CD4-positive, alpha-beta T cell treated with Interleukin-15 for 4 hours (primary cell): ENCODE data around the gene MAGEA6.
"Not testable (repeated sequence)": the region's sequence is repeated elsewhere in the genome, so short reads cannot be mapped to it uniquely, and the experiment has no call there.

ENCODE experiments used
- DNase-seq: peaks from one replicate; pipeline ENCODE4 v3.0.0-alpha.2; 2020; ENCODE audit warnings: low spot score

MAGEA6 gene

GRCh38 chrX:152769549-152770289, at the start of gene MAGEA6:
MAGEA6 (minus strand) TSS chrX:152769689; CDS start chrX:152767650, 2,039 bp downstream.
- not testable (repeated sequence) for DNase-seq

- no peak for DNase-seq
These were observed 49.8 kb upstream of the MAGEA6 start for GRCh38 chrX:152819266-152819665.

DNA sequence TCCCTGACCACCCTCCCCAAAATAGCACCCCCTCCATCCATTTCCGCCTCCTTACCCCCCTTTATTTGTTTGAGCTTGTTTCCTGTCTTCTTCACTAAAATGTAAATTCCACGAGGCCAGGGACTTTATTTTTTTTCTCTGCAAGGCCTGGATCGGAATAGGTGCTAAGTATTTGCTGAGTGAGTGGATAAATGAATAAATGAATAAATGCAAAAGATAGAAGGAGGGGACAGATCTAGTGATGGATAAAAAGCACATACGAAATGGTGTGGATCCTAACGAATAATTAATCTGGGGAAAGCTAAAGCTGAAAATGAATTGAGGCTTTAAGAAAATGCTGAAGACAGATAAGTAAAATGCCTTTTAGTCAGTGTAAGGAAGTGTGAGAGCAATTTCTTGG, 48.9 kb upstream of the MAGEA6 start:
- no peak for DNase-seq

- no peak for DNase-seq
These were observed 47.7 kb upstream of the MAGEA6 start for GRCh38 chrX:152817078-152817764.

DNA sequence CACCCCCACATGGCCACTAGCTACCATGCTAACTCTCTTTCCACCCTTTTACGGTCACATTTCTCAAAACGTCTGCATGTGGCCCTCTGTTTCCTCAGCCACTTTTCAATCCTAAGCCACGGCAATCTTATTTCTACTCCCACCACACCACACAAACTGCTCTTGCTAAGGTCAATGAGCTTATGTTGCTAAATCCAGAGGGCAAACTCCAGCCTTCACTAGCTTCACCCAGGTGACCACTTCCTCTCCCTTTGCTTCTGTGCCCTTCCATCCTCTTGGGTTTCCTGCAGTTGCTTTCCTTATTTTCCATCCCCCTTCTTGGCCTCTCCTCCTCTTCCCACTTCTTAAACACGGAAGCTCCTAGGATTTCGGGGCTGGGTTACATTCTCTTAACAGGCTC, 44.6 kb upstream of the MAGEA6 start:
- no peak for DNase-seq

- DNase-seq = no peak
These were observed 43.7 kb upstream of the MAGEA6 start for GRCh38 chrX:152813206-152813605.

- no peak for DNase-seq
These were observed 40.9 kb upstream of the MAGEA6 start for GRCh38 chrX:152810403-152810802.

- no peak for DNase-seq
These were observed 36.5 kb upstream of the MAGEA6 start for GRCh38 chrX:152806035-152806434.

DNA sequence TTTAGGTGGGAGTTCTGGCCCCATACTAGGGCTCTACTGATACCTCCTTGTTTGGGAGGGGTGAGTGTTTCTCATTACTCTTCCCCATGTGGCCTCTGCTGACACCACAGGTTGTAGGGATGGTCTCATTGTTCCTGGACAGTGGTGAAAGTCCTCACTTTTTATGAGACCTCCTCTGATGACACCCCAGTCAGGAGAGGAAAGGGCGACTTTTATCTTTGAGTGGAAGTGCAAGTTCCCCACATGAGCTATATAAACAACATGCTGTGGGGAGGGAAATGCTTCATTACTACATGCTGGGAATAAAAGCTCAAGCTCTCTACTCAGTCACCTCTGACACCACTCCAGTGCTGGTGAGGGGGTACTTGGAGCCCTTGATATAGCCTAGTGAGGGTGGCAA, 29.5 kb upstream of the MAGEA6 start:
- DNase-seq = no peak

DNA sequence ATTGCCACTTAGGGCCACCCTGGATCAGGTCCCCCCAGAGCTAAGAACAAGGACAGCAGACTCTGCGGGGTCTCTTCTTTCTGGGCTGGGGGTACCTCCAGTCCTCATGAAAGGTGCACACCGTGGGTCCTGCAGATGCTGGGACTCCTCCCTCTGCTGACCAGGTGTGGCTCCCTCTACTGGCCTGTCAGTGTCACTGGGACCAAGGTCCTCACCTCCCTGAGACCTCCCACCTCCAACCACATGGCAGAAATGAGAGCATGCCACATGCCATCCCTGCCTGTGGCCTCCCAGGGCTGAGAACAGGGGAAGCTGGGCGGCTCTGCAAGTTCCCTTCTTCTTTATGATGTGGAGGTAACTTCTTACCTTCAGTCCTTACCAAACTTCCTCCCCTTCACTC, 17.6 kb upstream of the MAGEA6 start:
- not testable (repeated sequence) for DNase-seq

- DNase-seq = not testable (repeated sequence)
These were observed 2.9 kb downstream of the MAGEA6 start for GRCh38 chrX:152766562-152766961.

GRCh38 chrX:152761582-152761981, 7.9 kb downstream of the MAGEA6 start:
- DNase-seq = not testable (repeated sequence)

- not testable (repeated sequence) for DNase-seq
These were observed 9.9 kb downstream of the MAGEA6 start for GRCh38 chrX:152759544-152759943.

- not testable (repeated sequence) for DNase-seq
These were observed 10.6 kb downstream of the MAGEA6 start, which contains the start of gene CSAG3 for GRCh38 chrX:152758918-152759317. CSAG3 (plus strand) TSS chrX:152759218.

DNA sequence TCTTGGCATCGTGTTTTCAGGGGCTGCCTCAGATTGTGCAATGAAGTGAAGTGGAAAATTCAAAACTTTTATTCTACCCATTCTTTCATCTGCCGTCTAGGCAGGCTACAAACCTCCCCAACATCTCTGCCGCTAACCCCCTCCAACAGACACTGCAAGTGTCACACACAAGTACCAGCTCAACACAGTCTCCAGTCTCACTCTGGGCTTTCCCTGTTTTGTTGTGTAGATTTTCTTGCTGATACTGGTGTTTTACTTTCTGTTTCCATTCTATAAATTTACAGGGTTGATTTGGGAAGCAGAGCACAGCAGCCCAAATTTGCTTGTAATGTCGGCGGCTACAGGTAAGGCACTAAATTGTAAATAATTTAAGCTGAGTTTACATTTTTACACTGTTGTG, 14.6 kb downstream of the MAGEA6 start:
- DNase-seq = not testable (repeated sequence)

GRCh38 chrX:152753686-152754650, 15.5 kb downstream of the MAGEA6 start, which contains the start of gene MAGEA2:
MAGEA2 (minus strand) TSS chrX:152753842; CDS start chrX:152751363, 2,479 bp downstream.
- not testable (repeated sequence) for DNase-seq

- DNase-seq = no peak
These were observed 30.9 kb downstream of the MAGEA6 start for GRCh38 chrX:152738560-152738959.

DNA sequence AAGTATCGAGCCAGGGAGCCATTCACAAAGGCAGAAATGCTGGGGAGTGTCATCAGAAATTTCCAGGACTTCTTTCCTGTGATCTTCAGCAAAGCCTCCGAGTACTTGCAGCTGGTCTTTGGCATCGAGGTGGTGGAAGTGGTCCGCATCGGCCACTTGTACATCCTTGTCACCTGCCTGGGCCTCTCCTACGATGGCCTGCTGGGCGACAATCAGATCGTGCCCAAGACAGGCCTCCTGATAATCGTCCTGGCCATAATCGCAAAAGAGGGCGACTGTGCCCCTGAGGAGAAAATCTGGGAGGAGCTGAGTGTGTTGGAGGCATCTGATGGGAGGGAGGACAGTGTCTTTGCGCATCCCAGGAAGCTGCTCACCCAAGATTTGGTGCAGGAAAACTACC, 33.0 kb downstream of the MAGEA6 start:
- DNase-seq = not testable (repeated sequence)

DNA sequence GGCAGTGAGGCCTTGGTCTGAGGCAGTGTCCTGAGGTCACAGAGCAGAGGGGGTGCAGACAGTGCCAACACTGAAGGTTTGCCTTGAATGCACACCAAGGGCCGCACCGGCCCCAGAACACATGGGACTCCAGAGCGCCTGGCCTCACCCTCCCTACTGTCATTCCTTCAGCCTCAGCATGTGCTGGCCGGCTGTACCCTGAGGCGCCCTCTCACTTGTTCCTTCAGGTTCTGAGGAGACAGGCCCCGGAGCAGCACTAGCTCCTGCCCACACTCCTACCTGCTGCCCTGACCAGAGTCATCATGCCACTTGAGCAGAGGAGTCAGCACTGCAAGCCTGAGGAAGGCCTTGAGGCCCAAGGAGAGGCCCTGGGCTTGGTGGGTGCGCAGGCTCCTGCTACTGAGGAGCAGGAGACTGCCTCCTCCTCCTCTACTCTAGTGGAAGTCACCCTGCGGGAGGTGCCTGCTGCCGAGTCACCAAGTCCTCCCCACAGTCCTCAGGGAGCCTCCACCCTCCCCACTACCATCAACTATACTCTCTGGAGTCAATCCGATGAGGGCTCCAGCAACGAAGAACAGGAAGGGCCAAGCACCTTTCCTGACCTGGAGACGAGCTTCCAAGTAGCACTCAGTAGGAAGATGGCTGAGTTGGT, 33.5 kb downstream of the MAGEA6 start:
- no peak for DNase-seq

DNA sequence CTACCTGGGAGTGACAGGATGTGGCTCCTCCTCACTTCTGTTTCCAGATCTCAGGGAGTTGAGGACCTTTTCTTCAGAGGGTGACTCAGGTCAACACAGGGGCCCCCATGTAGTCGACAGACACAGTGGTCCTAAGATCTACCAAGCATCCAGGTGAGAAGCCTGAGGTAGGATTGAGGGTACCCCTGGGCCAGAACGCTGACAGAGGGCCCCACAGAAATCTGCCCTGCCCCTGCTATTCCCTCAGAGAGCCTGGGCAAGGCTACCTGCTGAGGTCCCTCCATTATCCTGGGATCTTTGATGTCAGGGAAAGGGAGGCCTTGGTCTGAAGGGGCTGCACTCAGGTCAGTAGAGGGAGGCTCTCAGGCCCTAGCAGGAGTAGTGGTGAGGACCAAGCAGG, 34.4 kb downstream of the MAGEA6 start:
- DNase-seq = no peak

- not testable (repeated sequence) for DNase-seq
These were observed 35.2 kb downstream of the MAGEA6 start for GRCh38 chrX:152734143-152734858.
